Testis (tissue), 3 donors: ENCODE data around the gene TSPAN13. TPM values are rescaled to one million over a fixed set of nuclear protein-coding genes. Genes with fewer than 3 reads are reported as not detected.

ENCODE experiments used
- DNase-seq: peaks from one replicate; pipeline ENCODE4 v3.0.0-alpha.2; 2019
- H3K27ac ChIP-seq, 2 donors: fragments of 200-600 bp; sonication (generic); one replicate each; pipeline ENCODE4 v1.5.1; 2019
- H3K27me3 ChIP-seq: fragments of 200-600 bp; sonication (generic); one replicate; pipeline ENCODE4 v1.5.1; 2019
- H3K36me3 ChIP-seq: fragments of 200-600 bp; sonication (generic); one replicate; pipeline ENCODE4 v1.5.1; 2017; ENCODE audit warnings: low read depth; ENCODE audit errors: missing control alignments
- H3K4me1 ChIP-seq: fragments of 200-600 bp; sonication (generic); one replicate; pipeline ENCODE4 v1.5.1; 2019
- H3K4me3 ChIP-seq, 2 donors: fragments of 200-600 bp; sonication (generic); one replicate each; pipeline ENCODE4 v1.5.1; 2017 to 2019
- H3K9me3 ChIP-seq: fragments of 200-600 bp; sonication (generic); one replicate; pipeline ENCODE4 v1.5.1; 2017
- POLR2A ChIP-seq: fragments of 450-650 bp; IDR thresholded peaks from one replicate; pipeline ENCODE4 v1.6.1; 2017; ENCODE audit warnings: antibody characterized with exemption, mild to moderate bottlenecking, moderate library complexity
- WGBS, 2 donors: methylation state at CpG; one replicate each; pipeline ENCODE4 v1.1.5; 2018; 5-methylcytosine and 5-hydroxymethylcytosine counted together
- intact Hi-C: fragments of 100-400 bp; cut with DNase I; formaldehyde crosslinking; loops from one replicate; pipeline ENCODE4 v1.15.1; 2023; ENCODE audit warnings: low total_unique reads
- polyA plus RNA-seq: library from polyadenylated mRNA; stranded (reverse); fragments of 350-450 nt; fragmentation: Illumina TruSeq; extraction: RNeasy Lipid Tissue Mini Kit (QIAGEN cat#74804); gene quantifications from one replicate; pipeline ENCODE4 v1.2.3, GENCODE V29; 2014; ENCODE audit warnings: low read depth, low replicate concordance; ENCODE audit not compliant: insufficient read depth
- total RNA-seq, 2 donors: library from RNA; depleted of rRNA; stranded (reverse); fragments of >200 nt; gene quantifications; one replicate each; pipeline ENCODE4 v1.2.3, GENCODE V29; 2016
- TF ChIP-seq, protein P1 (sequence below), 3 experiments: fragments of 450-650 bp in 2 of 3; fragments of 200-600 bp in 1 of 3; sonication (generic) in 1 of 3; IDR thresholded peaks; one replicate each; pipeline ENCODE4 v1.5.1; 2016 to 2019; ENCODE audit warnings: antibody characterized with exemption in 3 of 3, mild to moderate bottlenecking in 2 of 3, moderate library complexity in 1 of 3

Gene TSPAN13
- total and polyA plus RNA-seq, 3 donors from 2014 or later: 10.0 to 13.0 (median 10.6) TPM

- 89 to 100% methylated on average over 1 of the region's 1 CpG for WGBS, 2 donors
- H3K27ac ChIP-seq: no peak overlapping the region
- intact Hi-C loops: no loop called here
These were observed 31.8 kb downstream of the TSPAN13 start for GRCh38 chr7:16785321-16785720.

GRCh38 chr7:16785846-16786245 is 32.3 kb downstream of the TSPAN13 start:
- no peaks in the 10 kb centered on the region for H3K4me1 ChIP-seq
- H3K9me3 ChIP-seq: no peaks in the 10 kb centered on the region
- no peak overlapping the region for H3K4me3 ChIP-seq
- no peak overlapping the region for H3K27ac ChIP-seq
- no peak for DNase-seq
- WGBS, 2 donors: 75 to 76% methylated on average over 2 of the region's 2 CpGs
- no peaks in the 10 kb centered on the region for H3K36me3 ChIP-seq
- H3K27me3 ChIP-seq: no peaks in the 10 kb centered on the region
- TF ChIP-seq, protein P1, sequence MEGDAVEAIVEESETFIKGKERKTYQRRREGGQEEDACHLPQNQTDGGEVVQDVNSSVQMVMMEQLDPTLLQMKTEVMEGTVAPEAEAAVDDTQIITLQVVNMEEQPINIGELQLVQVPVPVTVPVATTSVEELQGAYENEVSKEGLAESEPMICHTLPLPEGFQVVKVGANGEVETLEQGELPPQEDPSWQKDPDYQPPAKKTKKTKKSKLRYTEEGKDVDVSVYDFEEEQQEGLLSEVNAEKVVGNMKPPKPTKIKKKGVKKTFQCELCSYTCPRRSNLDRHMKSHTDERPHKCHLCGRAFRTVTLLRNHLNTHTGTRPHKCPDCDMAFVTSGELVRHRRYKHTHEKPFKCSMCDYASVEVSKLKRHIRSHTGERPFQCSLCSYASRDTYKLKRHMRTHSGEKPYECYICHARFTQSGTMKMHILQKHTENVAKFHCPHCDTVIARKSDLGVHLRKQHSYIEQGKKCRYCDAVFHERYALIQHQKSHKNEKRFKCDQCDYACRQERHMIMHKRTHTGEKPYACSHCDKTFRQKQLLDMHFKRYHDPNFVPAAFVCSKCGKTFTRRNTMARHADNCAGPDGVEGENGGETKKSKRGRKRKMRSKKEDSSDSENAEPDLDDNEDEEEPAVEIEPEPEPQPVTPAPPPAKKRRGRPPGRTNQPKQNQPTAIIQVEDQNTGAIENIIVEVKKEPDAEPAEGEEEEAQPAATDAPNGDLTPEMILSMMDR (IDR thresholded peaks at IDR 0.05): no peak
- no peak for TF ChIP-seq POLR2A
- intact Hi-C loops: no loop called here

More at GRCh38 chr7:16785321-16785720, 31.8 kb downstream of the TSPAN13 start:
- no peaks in the 10 kb centered on the region for H3K36me3 ChIP-seq
- no peaks in the 10 kb centered on the region for H3K9me3 ChIP-seq
- no peak overlapping the region for H3K4me3 ChIP-seq
- no peak for TF ChIP-seq POLR2A
- TF ChIP-seq, protein P1 (IDR thresholded peaks at IDR 0.05): no peak
- H3K4me1 ChIP-seq: no peaks in the 10 kb centered on the region
- no peaks in the 10 kb centered on the region for H3K27me3 ChIP-seq
- DNase-seq: no peak

DNA sequence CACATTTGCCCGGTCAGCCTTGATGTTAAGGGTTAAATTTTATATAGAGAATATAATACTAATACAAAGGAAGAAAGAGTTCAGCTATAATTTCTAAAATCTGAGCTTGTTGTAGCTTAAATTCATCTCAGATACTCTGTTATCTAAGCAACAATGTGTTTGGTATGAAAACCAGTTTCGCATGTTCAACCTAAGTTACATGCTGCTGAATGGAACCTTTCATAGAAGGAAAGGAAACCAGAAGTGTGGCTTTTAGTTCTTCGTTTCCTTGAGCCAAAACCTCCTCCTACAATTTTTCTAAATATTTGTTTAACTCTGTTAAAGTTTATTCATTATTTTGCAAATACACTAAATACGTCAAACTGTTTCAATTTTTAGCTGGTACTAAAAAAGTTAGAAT is 32.7 kb downstream of the TSPAN13 start:
- no peaks in the 10 kb centered on the region for H3K4me1 ChIP-seq
- no peak overlapping the region for H3K4me3 ChIP-seq
- intact Hi-C loops: no loop called here
- 67 to 72% methylated on average over 4 of the region's 4 CpGs for WGBS, 2 donors
- no peaks in the 10 kb centered on the region for H3K9me3 ChIP-seq
- DNase-seq: no peak
- no peaks in the 10 kb centered on the region for H3K27me3 ChIP-seq
- H3K27ac ChIP-seq: no peak overlapping the region
- TF ChIP-seq, protein P1 (IDR thresholded peaks at IDR 0.05): no peak
- TF ChIP-seq POLR2A: no peak
- no peaks in the 10 kb centered on the region for H3K36me3 ChIP-seq

DNA sequence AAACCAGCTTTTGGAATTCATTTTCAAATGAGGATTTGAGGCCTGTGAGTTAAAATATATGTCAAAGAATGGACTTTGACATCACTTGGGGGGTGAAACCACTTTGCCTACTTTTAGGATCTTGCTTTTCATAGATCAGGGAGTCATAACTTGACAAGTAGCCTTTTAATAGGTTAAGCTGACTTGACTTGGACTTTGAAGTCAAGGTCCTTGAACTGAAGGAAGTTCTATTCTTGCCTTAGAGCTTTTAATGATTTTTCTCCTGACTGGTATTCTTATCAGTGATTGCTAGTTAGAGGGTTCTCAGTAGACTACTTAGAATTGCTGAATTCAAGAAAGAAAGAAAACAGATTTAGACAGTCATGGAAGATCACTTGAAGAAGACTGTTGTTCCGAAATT is 33.6 kb downstream of the TSPAN13 start:
- H3K9me3 ChIP-seq: no peaks in the 10 kb centered on the region
- DNase-seq: no peak
- TF ChIP-seq POLR2A: no peak
- TF ChIP-seq, protein P1 (IDR thresholded peaks at IDR 0.05): no peak
- H3K36me3 ChIP-seq: no peaks in the 10 kb centered on the region
- 87 to 88% methylated on average over 1 of the region's 1 CpG for WGBS, 2 donors
- no peak overlapping the region for H3K4me3 ChIP-seq
- H3K4me1 ChIP-seq: no peaks in the 10 kb centered on the region
- no peaks in the 10 kb centered on the region for H3K27me3 ChIP-seq
- intact Hi-C loops: no loop called here
- no peak overlapping the region for H3K27ac ChIP-seq

GRCh38 chr7:16791071-16791470 is 37.5 kb downstream of the TSPAN13 start:
- Histone ChIP-seq H3K27ac (no peak overlapping the region), H3K36me3 (no peaks in the 10 kb centered on the region), H3K9me3 (no peaks in the 10 kb centered on the region), H3K27me3 (no peaks in the 10 kb centered on the region), H3K4me3 (no peak overlapping the region), H3K4me1 (no peaks in the 10 kb centered on the region)
- WGBS, 2 donors: 42% methylated on average over 1 of the region's 1 CpG
- no peak for DNase-seq
- intact Hi-C loops: no loop called here
- TF ChIP-seq, protein P1 (IDR thresholded peaks at IDR 0.05): no peak
- no peak for TF ChIP-seq POLR2A
